Fibroblast of lung (primary cell): ENCODE measurements around the gene PDE4B. TPM values are rescaled to one million over a fixed set of nuclear protein-coding genes. Genes with fewer than 3 reads are reported as not detected.
A peak's percentile ranks its signal among the peaks of the same experiment; 100 is the strongest.

Source experiments
- DNase-seq, 2 donors: peaks; one replicate each; pipeline versions ENCODE4 v3.0.0 to v3.0.0-alpha.2; 2010; ENCODE audit warnings: low read depth in 2 of 2
- H2AFZ ChIP-seq: 2 replicates; pipeline ENCODE4 v1.5.1; 2012; ENCODE audit warnings: low read length, control low read depth, inconsistent platforms
- H3K27ac ChIP-seq: 2 replicates; pipeline ENCODE4 v1.5.1; 2011; ENCODE audit warnings: low read length, control low read depth; ENCODE audit not compliant: insufficient read depth
- H3K27me3 ChIP-seq: 2 replicates; pipeline ENCODE4 v1.5.1; 2011; ENCODE audit warnings: mild to moderate bottlenecking, low read length; ENCODE audit not compliant: control insufficient read depth, insufficient read depth
- H3K36me3 ChIP-seq: 2 replicates; pipeline ENCODE4 v1.5.1; 2011; ENCODE audit warnings: low read length; ENCODE audit not compliant: control insufficient read depth, insufficient read depth
- H3K4me1 ChIP-seq: 2 replicates; pipeline ENCODE4 v1.5.1; 2011; ENCODE audit warnings: low read length; ENCODE audit not compliant: control insufficient read depth, insufficient read depth; ENCODE audit errors: extremely low read depth
- H3K4me2 ChIP-seq: 2 replicates; pipeline ENCODE4 v1.5.1; 2011; ENCODE audit warnings: low read length, control low read depth; ENCODE audit not compliant: insufficient read depth; ENCODE audit errors: extremely low read depth
- H3K4me3 ChIP-seq, 4 experiments: fragments of 200-600 bp in 1 of 4; sonication (generic) in 1 of 4; replicated peaks in 1 of 4; 2 replicates each; pipeline ENCODE4 v1.5.1; 2011 to 2016; ENCODE audit warnings: low read length in 4 of 4, low read depth in 3 of 4, mild to moderate bottlenecking in 3 of 4, control low read depth in 2 of 4, inconsistent platforms in 1 of 4, mixed read lengths in 1 of 4; ENCODE audit not compliant: insufficient read depth in 1 of 4; ENCODE audit errors: control extremely low read depth in 1 of 4
- H3K79me2 ChIP-seq: 2 replicates; pipeline ENCODE4 v1.5.1; 2012; ENCODE audit warnings: mild to moderate bottlenecking, low read length, inconsistent platforms; ENCODE audit not compliant: control insufficient read depth, insufficient read depth
- H3K9ac ChIP-seq: 2 replicates; pipeline ENCODE4 v1.5.1; 2011; ENCODE audit warnings: mild to moderate bottlenecking, low read length, control low read depth; ENCODE audit not compliant: insufficient read depth
- H3K9me3 ChIP-seq: 2 replicates; pipeline ENCODE4 v1.5.1; 2012; ENCODE audit warnings: low read depth, low read length; ENCODE audit not compliant: control insufficient read depth, insufficient read depth
- H4K20me1 ChIP-seq: 2 replicates; pipeline ENCODE4 v1.5.1; 2011; ENCODE audit warnings: low read length; ENCODE audit not compliant: control insufficient read depth, insufficient read depth; ENCODE audit errors: extremely low read depth
- EZH2 ChIP-seq: IDR thresholded peaks from 2 replicates; pipeline ENCODE4 v1.5.1; 2012; ENCODE audit warnings: low read length, control low read depth, mild to moderate bottlenecking; ENCODE audit errors: missing control alignments
- polyA plus RNA-seq, 2 donors: library from polyadenylated mRNA; depleted of rRNA in 1 of 2; stranded (reverse) in 1 of 2; unstranded in 1 of 2; fragments of >200 nt; gene quantifications; 2 replicates each; pipeline ENCODE4 v1.2.1, GENCODE V29; 2011 to 2012; ENCODE audit warnings: missing spikeins in 1 of 2
- total RNA-seq: library from RNA; depleted of rRNA; stranded (reverse); fragments of >200 nt; gene quantifications from 2 replicates; pipeline ENCODE4 v1.2.1, GENCODE V29; 2014
- TF ChIP-seq, protein P1 (sequence below), 2 donors: IDR thresholded peaks in 1 of 2; conservative IDR thresholded peaks in 1 of 2; 1 replicate in 1 of 2; 2 replicates in 1 of 2; pipeline ENCODE4 v1.5.1; 2011 to 2012; ENCODE audit warnings: low read length in 2 of 2, control low read depth in 1 of 2, inconsistent platforms in 1 of 2, low read depth in 1 of 2, mild to moderate bottlenecking in 1 of 2

Gene PDE4B
- total and polyA plus RNA-seq, 2 donors (not counting 1 experiment from before 2014, with no cell fraction given), result 3.7 to 19.8 TPM

- H3K4me2 ChIP-seq, result no peak overlapping the region
Measured at GRCh38 chr1:66323958-66324625, 531.4 kb downstream of the PDE4B start.

GRCh38 chr1:66325594-66326380, 533.1 kb downstream of the PDE4B start:
- H3K4me3 ChIP-seq, result no peak overlapping the region

More at GRCh38 chr1:66323958-66324625, 531.4 kb downstream of the PDE4B start:
- H3K4me3 ChIP-seq, result no peak overlapping the region
- no peaks in the 10 kb centered on the region for H3K79me2 ChIP-seq
- no peaks in the 10 kb centered on the region for H3K27me3 ChIP-seq
- H3K9me3 ChIP-seq, result no peaks in the 10 kb centered on the region
- no peak overlapping the region for H2AFZ ChIP-seq
- H3K9ac ChIP-seq, result no peak overlapping the region
- H4K20me1 ChIP-seq, result no peaks in the 10 kb centered on the region
- TF ChIP-seq, protein P1, sequence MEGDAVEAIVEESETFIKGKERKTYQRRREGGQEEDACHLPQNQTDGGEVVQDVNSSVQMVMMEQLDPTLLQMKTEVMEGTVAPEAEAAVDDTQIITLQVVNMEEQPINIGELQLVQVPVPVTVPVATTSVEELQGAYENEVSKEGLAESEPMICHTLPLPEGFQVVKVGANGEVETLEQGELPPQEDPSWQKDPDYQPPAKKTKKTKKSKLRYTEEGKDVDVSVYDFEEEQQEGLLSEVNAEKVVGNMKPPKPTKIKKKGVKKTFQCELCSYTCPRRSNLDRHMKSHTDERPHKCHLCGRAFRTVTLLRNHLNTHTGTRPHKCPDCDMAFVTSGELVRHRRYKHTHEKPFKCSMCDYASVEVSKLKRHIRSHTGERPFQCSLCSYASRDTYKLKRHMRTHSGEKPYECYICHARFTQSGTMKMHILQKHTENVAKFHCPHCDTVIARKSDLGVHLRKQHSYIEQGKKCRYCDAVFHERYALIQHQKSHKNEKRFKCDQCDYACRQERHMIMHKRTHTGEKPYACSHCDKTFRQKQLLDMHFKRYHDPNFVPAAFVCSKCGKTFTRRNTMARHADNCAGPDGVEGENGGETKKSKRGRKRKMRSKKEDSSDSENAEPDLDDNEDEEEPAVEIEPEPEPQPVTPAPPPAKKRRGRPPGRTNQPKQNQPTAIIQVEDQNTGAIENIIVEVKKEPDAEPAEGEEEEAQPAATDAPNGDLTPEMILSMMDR (conservative IDR thresholded peaks at IDR 0.05 in 1 of 2, IDR thresholded peaks at IDR 0.05 in 1 of 2; ENCODE audit: low read depth in 1 of 2, low read length in 2 of 2), result no peak
- TF ChIP-seq EZH2, result no peak
- no peaks in the 10 kb centered on the region for H3K36me3 ChIP-seq
- DNase-seq, result peak in 1 of 2 donors; percentile 64
- H3K4me1 ChIP-seq, result no peaks in the 10 kb centered on the region
- H3K27ac ChIP-seq, result no peak overlapping the region

DNA sequence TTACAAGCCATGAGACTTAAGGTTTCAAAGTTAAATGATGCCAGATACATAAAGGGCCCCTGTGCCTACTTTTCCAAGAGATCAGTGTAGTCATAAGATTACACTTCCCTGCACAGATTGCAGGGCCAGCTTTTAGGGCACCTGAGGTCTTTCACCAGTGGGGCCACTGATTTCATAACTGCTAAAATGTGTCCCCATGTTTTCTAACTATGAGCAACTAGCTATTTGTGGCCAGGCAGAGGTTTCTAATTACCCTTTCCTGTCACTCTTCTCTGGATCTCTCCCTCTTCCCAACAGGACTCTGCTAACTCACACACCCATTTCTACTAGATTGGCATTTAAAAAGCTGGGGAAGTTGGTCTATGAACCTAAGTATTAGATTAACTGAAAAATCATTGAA, 534.2 kb downstream of the PDE4B start:
- DNase-seq, result no peak
- no peak overlapping the region for H3K4me2 ChIP-seq
- H3K27me3 ChIP-seq, result no peaks in the 10 kb centered on the region
- H3K4me3 ChIP-seq, result no peak overlapping the region
- H3K27ac ChIP-seq, result no peak overlapping the region
- peaks cover 4% of the 10 kb centered on the region for H3K4me1 ChIP-seq
- H3K9me3 ChIP-seq, result no peaks in the 10 kb centered on the region
- no peak for TF ChIP-seq EZH2
- TF ChIP-seq, protein P1 (conservative IDR thresholded peaks at IDR 0.05 in 1 of 2, IDR thresholded peaks at IDR 0.05 in 1 of 2; ENCODE audit: low read depth in 1 of 2, low read length in 2 of 2), result no peak
- no peaks in the 10 kb centered on the region for H3K36me3 ChIP-seq
- H2AFZ ChIP-seq, result no peak overlapping the region
- H4K20me1 ChIP-seq, result no peaks in the 10 kb centered on the region
- H3K79me2 ChIP-seq, result no peaks in the 10 kb centered on the region
- H3K9ac ChIP-seq, result no peak overlapping the region

More at GRCh38 chr1:66325594-66326380, 533.1 kb downstream of the PDE4B start:
- Histone ChIP-seq H3K4me1 (no peaks in the 10 kb centered on the region), H3K9ac (no peak overlapping the region), H3K79me2 (no peaks in the 10 kb centered on the region), H3K9me3 (no peaks in the 10 kb centered on the region), H2AFZ (no peak overlapping the region), H3K36me3 (no peaks in the 10 kb centered on the region), H3K27ac (no peak overlapping the region), H4K20me1 (no peaks in the 10 kb centered on the region), H3K27me3 (no peaks in the 10 kb centered on the region), H3K4me2 (no peak overlapping the region)
- no peak for TF ChIP-seq EZH2
- TF ChIP-seq, protein P1 (conservative IDR thresholded peaks at IDR 0.05 in 1 of 2, IDR thresholded peaks at IDR 0.05 in 1 of 2; ENCODE audit: low read depth in 1 of 2, low read length in 2 of 2), result no peak
- no peak for DNase-seq
